Gastroesophageal sphincter (tissue), 3 donors: ENCODE results near the gene MEF2A.

Experiments used
- CTCF ChIP-seq, 4 experiments: fragments of 200-600 bp in 2 of 4; fragments of 450-650 bp in 2 of 4; sonication (generic) in 1 of 4; IDR thresholded peaks; one replicate each; pipeline ENCODE4 v1.5.1; 2017 to 2019; ENCODE audit warnings: antibody characterized with exemption in 4 of 4, mild to moderate bottlenecking in 2 of 4, moderate library complexity in 2 of 4
- POLR2A ChIP-seq, 2 donors: fragments of 450-650 bp; IDR thresholded peaks; one replicate each; pipeline ENCODE4 v1.6.1; 2017; ENCODE audit warnings: antibody characterized with exemption in 2 of 2, mild to moderate bottlenecking in 2 of 2, moderate library complexity in 1 of 2
- POLR2AphosphoS5 ChIP-seq: sonication (generic); formaldehyde crosslinking; IDR thresholded peaks from one replicate; pipeline ENCODE4 v1.6.1; 2017; ENCODE audit warnings: antibody characterized with exemption

- TF ChIP-seq CTCF (IDR thresholded peaks at IDR 0.05) (no peak), POLR2AphosphoS5 (no peak), POLR2A (IDR thresholded peaks at IDR 0.05) (no peak)
Observed at GRCh38 chr15:99712415-99712814, 146.6 kb downstream of the MEF2A start.
